Upper lobe of right lung (tissue), 1 donor: Measurements from ENCODE around the gene RBM28. TPM values are rescaled to one million over a fixed set of nuclear protein-coding genes. Genes with fewer than 3 reads are reported as not detected.

ENCODE experiments used
- ATAC-seq: fragments of 200-7000 bp; cut with Tn5 transposase; one replicate; pipeline ENCODE4 v1.9.1; 2020; ENCODE audit warnings: mild to moderate bottlenecking, moderate library complexity
- DNase-seq: peaks from one replicate; pipeline ENCODE4 v3.0.0-alpha.2; 2020
- H3K27ac ChIP-seq: fragments of 200-600 bp; one replicate; pipeline ENCODE4 v1.8.0; 2022
- H3K27me3 ChIP-seq: fragments of 200-600 bp; one replicate; pipeline ENCODE4 v1.8.0; 2022; ENCODE audit warnings: mild to moderate bottlenecking
- H3K36me3 ChIP-seq: fragments of 200-600 bp; one replicate; pipeline ENCODE4 v1.8.0; 2022
- H3K4me1 ChIP-seq: fragments of 200-600 bp; one replicate; pipeline ENCODE4 v1.8.0; 2022
- H3K4me3 ChIP-seq: fragments of 200-600 bp; one replicate; pipeline ENCODE4 v1.8.0; 2022; ENCODE audit warnings: mild to moderate bottlenecking
- H3K9me3 ChIP-seq: fragments of 200-600 bp; one replicate; pipeline ENCODE4 v1.8.0; 2022
- CTCF ChIP-seq: fragments of 200-600 bp; IDR thresholded peaks from one replicate; pipeline ENCODE4 v1.8.0; 2022; ENCODE audit warnings: antibody characterized with exemption
- intact Hi-C: fragments of 100-400 bp; cut with DNase I; formaldehyde crosslinking; loops from one replicate; pipeline ENCODE4 v1.11.0; 2022
- total RNA-seq: library from RNA; stranded (reverse); fragmentation: NEBNext Ultra II Directional; extraction: Animal tissue kit (Norgen Biotek cat#: 25700); gene quantifications from one replicate; pipeline ENCODE4 v1.2.1, GENCODE V29; 2021
- donor health status: DM: no; HTN: yes; CAD: no; lungs with severe emphysema.

Gene RBM28
- total RNA-seq, 1 donor from 2014 or later: 28.3 TPM

DNA sequence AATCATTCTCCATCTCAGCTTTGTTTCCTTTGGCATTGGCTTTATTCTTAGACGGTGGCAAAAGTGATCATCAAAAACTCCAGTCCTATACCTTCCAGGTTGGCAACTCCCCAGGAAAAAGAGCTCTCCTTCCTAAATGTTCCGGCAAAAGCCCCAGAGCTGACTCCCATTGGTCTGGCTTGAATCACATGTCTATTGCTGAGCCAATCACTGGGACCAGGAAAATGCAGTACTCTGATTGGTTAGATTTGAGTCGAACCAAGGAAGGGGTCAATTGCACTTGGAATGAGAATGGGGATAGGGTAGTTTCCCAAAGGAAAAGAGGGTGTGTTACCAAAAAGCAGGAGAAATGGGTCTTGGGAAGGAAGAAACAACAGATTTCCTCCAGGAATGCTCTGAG lies 80.3 kb downstream of the RBM28 start:
- Histone ChIP-seq H3K27me3 (peaks cover 7% of the 10 kb centered on the region), H3K9me3 (no peaks in the 10 kb centered on the region), H3K4me3 (no peak overlapping the region), H3K36me3 (no peaks in the 10 kb centered on the region), H3K27ac (no peak overlapping the region), H3K4me1 (peaks cover 4% of the 10 kb centered on the region)
- no peak for TF ChIP-seq CTCF
- no peak for ATAC-seq
- intact Hi-C loops: no loop called here
- no peak for DNase-seq

- Histone ChIP-seq H3K4me3 (no peak overlapping the region), H3K9me3 (no peaks in the 10 kb centered on the region), H3K4me1 (peaks cover 4% of the 10 kb centered on the region), H3K27me3 (peaks cover 3% of the 10 kb centered on the region), H3K27ac (no peak overlapping the region), H3K36me3 (no peaks in the 10 kb centered on the region)
- TF ChIP-seq CTCF: no peak
- no peak for DNase-seq
- intact Hi-C loops: no loop called here
- ATAC-seq: no peak
Observed at GRCh38 chr7:128262273-128263028, 81.3 kb downstream of the RBM28 start.

DNA sequence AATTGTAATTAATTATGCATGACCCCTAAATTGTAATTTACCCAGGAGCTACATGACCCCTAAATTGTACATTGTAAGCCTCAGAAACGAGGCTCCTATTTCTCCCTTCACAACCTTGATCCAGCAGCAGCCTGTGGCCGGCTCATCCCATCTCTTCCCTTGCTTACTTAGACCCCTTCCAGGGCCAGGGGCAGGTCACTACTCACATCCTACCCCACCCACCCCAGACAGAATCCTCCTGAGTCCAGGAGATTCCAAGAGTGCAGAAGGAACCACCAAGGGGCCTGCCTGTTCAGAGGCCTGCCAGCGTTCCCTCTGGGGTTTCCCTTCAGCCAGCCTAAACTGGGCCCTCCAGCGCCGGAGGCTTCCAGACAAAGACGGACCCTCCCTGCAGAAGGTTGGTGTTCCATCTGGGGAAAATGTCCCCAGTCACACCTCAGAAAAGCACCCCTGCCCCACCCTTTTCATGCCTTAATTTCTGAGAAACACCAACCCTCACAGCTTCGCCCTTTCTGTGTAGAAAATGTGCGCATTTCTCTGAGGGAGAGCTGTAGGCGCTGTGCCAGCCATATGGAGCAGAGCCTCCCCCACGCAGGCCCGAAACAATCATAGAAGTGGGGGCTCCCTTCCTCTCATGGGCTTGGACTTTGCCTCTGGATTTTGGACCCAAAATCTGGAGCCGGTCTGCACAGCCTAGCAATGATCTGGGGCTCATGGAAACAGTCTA lies 83.5 kb downstream of the RBM28 start:
- DNase-seq (peak; percentile 43), ATAC-seq (no peak)
- no peak overlapping the region for H3K27ac ChIP-seq
- no peaks in the 10 kb centered on the region for H3K9me3 ChIP-seq
- no peaks in the 10 kb centered on the region for H3K27me3 ChIP-seq
- H3K4me3 ChIP-seq: no peak overlapping the region
- intact Hi-C loops: no loop called here
- no peaks in the 10 kb centered on the region for H3K4me1 ChIP-seq
- TF ChIP-seq CTCF: no peak
- no peaks in the 10 kb centered on the region for H3K36me3 ChIP-seq

GRCh38 chr7:128259131-128260061 lies 84.3 kb downstream of the RBM28 start:
- Histone ChIP-seq H3K36me3 (no peaks in the 10 kb centered on the region), H3K27ac (no peak overlapping the region), H3K9me3 (no peaks in the 10 kb centered on the region), H3K27me3 (no peaks in the 10 kb centered on the region), H3K4me1 (no peaks in the 10 kb centered on the region), H3K4me3 (no peak overlapping the region)
- no peak for TF ChIP-seq CTCF
- DNase-seq: peak; percentile 70
- intact Hi-C loops: no loop called here
- peak; percentile 70 for ATAC-seq

DNA sequence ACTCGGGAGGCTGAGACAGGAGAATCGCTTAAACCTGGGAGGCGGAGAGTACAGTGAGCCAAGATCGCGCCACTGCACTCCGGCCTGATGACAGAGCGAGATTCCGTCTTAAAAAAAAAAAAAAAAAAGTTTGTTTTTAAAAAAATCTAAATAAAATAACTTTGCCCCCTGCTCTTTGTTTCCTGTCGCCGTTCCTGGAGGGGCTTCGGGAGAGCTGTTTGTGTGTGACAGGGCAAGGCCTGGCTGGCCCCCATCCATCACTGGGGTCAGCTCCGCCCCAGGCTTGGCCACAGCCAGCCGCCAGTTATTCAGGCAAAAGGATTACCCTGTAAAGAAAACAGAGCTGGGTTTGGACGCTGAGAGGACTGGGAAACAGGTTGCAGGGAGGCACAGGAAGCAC lies 86.2 kb downstream of the RBM28 start:
- TF ChIP-seq CTCF: no peak
- ATAC-seq (no peak), DNase-seq (peak; percentile 38)
- no peak overlapping the region for H3K4me3 ChIP-seq
- H3K36me3 ChIP-seq: no peaks in the 10 kb centered on the region
- H3K9me3 ChIP-seq: no peaks in the 10 kb centered on the region
- H3K4me1 ChIP-seq: no peaks in the 10 kb centered on the region
- intact Hi-C loops: no loop called here
- H3K27ac ChIP-seq: no peak overlapping the region
- H3K27me3 ChIP-seq: no peaks in the 10 kb centered on the region
